HG03571 (cell line): ENCODE results near the gene HIP1.
"Not testable (repeated sequence)": the region's sequence is repeated elsewhere in the genome, so short reads cannot be mapped to it uniquely, and the experiment has no call there.

ENCODE experiments used
- ATAC-seq: cut with Tn5 transposase; IDR thresholded peaks from one replicate; pipeline ENCODE4 v1.9.1; 2021; ENCODE audit not compliant: unreplicated experiment

HIP1 gene

DNA sequence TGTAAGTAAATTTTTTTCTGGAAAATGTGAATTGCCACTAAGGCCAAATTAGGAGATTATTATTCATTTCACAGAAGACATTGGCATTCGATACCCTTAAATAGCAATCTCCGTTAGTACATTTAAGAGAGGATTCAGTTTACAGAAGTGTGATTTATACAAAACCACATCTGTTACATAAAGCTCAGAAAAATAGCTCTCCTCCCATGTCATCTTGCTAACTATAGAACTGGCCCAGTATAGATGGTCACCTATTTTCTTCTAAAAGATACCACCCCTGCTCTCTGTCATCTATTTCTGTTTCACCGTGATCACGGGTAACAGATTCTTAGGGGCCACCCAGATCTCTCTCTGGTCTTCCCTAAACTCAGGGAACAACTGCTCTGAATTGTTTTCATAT is 119.1 kb downstream of the HIP1 start:
- no peak for ATAC-seq

DNA sequence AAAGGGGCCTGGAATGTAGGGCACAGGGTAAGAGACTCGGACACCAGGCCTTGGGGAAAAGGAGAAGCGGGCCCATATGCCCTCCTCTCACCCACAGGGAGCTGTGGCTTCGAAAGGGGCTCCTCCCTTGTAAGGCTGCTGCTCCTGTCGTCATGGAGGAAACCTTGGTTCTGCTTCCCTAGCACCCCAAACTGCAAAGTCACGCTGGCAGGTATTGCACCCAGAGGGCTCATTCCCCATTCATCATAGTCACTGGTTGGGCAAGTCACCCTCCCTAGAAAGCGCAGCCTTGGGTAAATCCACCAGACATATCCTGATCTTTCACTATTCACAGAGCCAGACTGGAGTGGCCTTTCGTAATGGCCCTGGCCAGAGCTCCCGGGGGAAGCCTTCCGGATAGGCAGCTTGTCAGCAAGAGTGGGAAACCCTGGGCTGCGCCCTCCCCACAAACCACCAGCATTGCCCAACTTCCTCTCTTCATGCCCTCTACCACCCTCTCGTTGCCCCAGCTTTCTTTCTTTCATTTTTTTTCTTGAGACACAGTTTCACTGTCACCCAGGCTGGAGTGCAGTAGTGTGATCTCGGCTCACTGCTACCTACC is 121.0 kb downstream of the HIP1 start:
- no peak for ATAC-seq

DNA sequence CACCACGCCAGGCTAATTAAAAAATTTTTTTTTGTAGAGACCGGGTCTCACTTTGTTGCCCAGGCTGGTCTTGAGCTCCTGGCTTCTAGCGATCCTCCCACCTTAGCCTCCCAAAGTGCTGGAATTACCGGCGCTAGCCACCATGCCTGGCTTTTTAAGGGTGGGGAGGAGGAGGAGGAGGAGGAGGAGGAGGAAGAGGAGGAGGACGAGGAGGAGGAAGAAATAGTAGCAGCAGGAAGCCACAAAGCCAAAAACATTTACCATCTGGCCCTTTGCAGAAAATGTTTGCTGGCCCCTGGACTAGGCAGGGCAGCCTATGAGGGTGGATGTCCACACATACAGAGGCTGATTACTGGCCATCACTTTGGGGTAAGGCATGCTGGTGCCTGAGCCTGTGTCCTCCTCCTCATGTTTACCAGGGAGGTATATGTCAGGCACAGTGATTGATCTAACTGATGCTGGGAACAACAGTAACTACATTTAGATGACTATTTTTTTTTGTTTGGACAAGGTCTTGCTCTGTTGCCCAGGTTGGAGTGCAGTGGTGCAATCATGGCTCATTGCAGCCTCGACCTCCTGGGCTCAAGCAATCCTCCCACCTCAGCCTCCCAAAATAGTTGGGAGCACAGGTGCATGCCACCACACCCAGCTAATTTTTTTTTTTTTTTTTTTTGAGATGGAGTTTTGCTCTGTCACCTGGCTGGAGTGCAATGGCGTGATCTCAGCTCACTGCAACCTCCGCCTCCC is 122.1 kb downstream of the HIP1 start:
- no peak for ATAC-seq

DNA sequence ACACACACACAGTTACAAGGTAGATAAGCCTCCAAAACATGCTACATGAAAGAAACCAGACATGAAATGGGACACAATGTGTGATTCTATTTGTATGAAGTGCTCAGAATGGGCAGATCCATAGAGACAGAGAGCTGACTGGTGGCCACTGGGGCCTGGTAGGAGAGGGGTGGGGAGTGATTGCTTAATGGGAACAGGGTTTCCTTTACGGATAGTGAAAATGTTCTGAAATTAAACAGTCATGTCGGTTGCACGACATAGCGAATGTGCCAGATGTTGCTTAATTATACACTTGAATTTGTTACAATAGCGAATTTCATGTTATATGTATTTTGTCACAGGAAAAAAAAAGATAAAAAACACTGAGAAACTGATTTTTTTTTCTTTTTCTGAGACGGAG is 124.3 kb downstream of the HIP1 start:
- no peak for ATAC-seq

DNA sequence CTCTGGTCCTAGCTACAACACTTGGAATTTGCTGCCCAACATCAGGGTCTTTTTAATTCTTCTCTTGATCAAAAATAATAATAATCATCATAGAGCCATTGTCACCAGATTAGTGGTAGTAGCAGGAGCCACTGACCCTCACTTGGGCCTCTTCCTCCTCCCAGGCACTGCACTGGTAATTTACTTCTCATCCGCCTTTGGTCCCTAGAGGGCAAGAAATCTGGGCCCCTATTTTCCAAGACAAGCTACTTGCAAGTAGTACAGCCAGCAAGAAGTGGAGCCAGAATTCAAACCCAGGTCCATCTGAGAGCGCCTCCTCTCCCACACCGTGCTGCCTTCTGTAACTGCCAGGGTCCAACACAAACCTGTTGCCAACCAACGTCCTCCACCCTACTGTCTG is 125.4 kb downstream of the HIP1 start:
- no peak for ATAC-seq

DNA sequence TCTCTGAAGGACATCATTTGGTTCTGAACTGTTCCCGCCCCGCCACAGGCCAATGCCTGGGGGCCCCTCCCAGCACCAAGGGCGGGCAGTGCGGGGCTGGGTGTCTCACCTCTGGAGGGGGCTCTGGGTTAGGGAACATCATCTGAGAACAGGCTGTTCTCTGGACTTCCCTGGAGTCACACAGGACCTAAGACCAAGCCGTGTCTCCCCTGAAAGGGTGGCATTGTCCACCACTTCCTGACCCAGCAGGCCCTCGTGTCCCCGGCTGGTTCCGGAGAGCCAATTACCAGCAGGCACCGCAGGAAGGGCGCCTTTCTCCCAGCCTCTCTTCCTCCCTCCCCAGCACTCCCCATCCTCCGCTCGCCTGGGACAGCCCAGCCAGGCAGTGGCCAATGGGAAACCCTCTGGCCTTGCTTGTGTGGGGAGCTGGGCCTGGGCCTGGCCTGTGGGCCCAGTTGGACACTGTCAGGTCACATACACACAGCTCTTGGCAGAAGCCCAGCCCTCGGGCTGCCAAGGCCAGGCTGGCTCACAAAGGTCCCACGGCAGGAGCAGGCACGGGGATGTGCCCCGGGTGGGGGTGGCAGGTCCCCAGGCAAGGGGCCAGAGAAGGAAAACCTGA is 127.1 kb downstream of the HIP1 start:
- ATAC-seq, result no peak

DNA sequence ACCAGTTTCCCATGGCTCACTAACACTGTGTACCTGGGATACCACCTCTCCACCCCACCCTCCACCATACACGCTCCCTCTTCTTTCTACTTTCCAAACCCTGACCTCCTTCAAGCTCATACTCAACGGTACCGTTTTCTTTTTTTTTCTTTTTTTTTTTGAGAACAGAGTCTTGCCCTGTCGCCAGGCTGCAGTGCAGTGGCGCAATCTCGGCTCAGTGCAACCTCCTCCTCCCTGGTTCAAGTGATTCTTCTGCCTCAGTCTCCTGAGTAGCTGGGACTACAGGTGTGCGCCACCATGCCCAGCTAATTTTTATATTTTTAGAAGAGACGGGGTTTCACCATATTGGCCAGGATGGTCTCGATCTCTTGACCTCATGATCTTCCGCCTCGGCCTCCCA is 129.3 kb downstream of the HIP1 start:
- not testable (repeated sequence) for ATAC-seq

DNA sequence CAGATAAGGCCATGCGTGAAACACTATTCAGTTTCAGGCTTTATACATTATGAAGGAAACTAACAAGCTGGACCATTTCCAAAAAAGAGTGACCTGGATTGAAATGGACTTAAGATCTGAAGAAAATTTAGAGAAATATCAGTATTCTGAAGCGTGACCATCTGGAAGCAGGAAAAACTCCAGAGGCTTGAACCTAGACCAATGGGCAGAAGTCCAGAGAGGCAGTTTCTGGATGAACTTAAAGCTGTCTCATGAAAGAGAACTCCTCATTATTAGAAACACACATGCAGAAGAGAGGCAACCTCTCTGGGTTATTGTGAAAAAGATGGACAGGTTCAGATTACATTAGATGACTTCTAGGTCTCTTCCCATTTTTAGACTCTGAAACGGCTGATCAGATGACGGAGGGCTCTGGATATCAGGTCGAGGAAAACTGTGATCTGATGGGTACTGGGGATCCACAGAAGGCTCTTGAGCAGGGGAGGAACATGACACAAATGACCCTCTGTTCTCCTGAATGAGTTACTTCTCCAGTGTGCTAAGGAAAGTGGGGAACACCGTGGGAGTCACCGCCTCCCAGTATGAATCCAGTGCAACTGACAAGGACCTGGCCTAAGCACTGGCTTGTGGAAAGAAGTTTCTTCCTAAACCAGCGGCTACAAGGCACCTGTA is 130.2 kb downstream of the HIP1 start:
- no peak for ATAC-seq

DNA sequence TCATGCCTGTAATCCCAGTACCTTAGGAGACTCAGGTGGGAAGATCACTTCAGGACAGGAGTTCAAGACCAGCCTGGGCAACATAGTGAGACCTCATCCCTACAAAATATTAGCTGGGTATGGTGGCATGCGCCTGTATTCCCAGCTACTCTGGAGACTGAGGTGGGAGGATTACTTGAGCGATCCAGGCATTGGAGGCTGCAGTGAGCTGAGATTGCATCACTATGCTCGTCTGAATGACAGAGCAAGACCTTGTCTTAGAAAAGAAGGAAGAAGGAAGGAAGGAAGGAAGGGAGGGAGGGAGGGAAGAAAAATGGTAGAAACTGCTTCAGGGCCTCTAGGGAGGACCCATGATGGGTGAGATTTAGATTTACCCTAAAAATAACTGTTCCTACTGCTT is 134.3 kb downstream of the HIP1 start:
- ATAC-seq, result no peak

DNA sequence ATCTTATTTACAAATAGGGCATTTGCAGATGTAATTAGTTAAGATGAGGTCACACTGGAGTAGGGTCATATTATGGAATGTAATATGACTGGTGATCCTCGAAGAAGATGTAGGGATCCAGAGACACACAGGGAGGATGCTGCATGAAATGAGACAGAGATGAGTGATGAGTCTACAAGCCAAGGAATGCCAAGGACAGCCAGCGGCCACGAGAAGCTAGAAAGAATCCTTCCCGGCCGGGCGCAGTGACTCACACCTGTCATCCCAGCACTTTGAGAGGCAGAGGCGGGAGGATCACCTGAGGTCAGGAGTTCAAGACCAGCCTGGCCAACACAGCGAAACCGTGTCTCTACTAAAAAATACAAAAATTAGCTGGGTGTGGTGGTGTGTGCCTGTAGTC is 135.9 kb downstream of the HIP1 start:
- not testable (repeated sequence) for ATAC-seq

DNA sequence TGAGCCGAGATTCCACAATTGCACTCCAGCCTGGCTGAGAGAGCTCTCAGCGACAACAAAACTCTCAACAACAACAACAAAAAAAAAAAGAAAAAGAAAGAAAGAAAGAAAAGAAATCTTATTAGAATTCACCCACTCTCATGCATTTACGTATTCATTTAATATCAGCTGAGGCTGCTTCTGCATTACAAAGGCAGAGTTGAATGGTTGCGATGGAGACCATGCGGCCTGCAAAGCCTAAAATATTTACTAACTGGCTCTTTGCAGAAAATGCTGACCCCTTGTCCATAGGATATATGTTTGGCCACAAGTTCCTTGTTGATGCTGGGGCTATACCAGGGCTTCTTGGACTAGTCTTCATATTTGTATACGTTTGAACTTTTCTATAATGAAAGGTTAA is 137.2 kb downstream of the HIP1 start:
- no peak for ATAC-seq

DNA sequence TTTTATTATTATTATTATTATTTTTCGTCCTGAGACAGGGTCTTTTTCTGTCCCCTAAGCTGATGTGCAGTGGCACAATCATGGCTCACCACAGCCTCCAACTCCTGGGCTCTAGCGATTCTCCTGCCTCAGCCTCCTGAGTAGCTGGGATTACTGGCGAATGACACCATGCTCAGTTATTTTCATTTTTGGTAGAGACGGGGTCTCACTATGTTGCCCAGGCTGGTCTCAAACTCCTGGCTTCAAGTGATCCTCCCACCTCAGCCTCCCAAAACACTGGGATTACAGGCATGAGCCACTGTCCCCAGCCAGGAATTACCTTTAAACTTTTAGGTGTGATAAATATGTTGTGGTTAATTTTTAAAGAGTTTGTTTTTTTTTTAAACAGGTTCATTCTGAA is 138.0 kb downstream of the HIP1 start:
- ATAC-seq, result not testable (repeated sequence)

DNA sequence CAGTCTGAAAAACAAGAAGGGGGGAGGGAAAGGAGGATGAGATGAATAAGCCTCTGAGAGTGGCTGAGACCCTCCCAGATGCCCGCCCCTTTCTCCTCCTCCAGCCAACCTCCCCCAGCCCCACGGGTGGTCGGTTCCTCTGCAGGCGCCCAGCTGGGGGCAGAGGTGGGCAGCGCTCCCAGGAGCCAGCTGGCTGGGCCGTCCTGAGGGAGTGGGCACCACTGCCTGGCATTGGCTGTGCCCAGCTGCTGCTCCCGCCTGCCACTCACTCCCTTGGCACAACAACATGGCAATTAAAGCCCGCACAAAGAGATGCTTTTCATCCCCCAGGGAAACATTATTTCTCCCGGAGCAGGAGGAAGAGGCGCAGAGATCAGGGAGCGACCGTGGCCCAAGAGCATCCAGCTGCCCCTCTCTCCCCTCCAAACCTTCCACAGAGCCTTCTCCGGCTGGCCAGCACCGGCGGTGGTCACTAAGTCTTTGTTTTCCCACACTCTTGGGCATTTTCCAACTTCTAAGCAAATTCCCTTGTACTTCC is 139.4 kb downstream of the HIP1 start:
- ATAC-seq, result no peak

DNA sequence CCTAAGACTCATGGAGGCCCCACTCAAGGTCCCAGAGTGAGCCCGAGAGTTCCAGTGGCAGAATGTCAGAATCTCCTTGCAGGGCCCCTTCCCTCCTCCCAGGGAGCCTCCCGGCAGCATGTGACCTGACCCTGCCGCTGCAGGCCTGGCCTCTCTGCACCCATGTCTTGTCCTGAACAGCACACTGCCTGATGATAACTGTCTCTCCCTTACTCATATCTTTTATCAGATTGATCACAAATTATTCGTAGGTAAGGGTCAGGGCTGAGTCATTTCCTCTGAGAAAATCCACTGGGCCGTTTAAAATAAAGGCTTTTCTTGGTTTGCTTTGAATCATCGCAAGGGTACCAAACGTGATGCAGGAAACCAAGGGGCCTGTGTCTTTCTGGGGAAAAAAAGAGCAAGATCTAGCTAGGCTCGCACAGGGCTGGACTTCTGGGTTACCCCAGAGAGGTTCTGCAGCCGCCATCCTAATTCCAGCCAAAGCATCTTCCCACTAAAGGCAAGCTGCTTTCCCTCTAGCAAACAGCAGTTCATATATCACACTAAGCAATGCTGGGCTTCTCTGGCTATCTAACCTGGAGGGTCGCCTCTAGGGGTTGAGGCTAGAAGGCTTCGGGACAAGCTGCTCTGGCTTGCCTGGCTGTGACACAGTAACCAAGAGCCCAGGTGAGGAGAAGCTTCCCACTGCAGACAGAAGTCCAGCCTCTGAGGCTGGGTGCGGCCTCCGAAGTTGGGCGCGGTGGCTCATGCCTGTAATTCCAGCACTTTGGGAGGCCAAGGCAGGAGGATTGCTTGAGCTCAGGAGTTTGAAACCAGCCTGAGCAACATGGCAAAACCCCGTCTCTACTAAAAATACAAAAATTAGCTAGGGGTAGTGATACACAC is 141.8 kb downstream of the HIP1 start:
- no peak for ATAC-seq

DNA sequence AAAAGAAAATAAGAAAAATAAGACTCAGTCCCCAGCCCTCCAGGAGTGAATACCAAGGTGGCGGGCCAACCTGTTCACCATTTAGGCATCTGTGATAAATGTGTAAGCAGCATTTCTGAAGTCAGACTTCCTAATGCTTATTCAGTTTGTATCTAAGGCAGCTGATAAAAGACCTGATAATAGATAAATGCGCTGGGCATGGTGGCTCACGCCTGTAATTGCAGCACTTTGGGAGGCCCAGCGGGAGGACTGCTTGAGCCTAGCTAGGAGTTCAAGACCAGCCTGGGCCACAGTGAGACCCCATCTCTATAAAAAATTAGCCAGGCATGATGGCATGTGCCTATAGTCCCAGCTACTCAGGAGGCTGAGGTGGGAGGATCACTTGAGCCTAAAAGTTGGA is 143.0 kb downstream of the HIP1 start:
- no peak for ATAC-seq

DNA sequence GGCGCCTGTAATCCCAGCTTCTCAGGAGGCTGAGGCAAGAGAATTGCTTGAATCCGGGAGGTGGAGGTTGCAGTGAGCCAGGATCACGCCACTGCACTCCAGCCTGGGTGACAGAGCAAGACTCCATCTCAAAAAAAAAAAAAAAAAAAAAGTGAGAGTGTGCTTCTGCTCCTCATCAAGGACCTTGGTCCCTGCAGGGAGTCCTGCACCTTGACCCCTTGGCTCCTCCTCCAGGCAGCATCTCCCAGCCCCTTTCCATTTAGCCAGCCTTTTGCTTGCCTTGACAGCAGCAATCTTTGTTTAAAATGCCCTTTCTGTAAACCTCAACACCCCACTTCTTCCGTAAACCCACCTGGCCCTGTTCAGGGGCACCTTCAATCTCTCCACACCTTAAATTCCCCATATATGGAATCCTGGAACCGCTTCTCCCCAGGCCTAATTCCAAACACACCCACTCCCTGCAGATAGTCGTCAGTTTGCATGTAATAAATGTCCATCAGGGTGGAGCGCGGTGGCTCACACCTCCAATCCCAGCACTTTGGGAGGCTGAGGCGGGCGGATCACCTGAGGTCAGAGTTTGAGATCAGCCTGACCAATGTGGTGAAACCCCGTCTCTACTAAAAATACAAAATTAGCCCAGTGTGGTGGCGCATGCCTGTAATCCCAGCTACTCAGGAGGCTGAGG is 145.1 kb downstream of the HIP1 start:
- ATAC-seq, result not testable (repeated sequence)

DNA sequence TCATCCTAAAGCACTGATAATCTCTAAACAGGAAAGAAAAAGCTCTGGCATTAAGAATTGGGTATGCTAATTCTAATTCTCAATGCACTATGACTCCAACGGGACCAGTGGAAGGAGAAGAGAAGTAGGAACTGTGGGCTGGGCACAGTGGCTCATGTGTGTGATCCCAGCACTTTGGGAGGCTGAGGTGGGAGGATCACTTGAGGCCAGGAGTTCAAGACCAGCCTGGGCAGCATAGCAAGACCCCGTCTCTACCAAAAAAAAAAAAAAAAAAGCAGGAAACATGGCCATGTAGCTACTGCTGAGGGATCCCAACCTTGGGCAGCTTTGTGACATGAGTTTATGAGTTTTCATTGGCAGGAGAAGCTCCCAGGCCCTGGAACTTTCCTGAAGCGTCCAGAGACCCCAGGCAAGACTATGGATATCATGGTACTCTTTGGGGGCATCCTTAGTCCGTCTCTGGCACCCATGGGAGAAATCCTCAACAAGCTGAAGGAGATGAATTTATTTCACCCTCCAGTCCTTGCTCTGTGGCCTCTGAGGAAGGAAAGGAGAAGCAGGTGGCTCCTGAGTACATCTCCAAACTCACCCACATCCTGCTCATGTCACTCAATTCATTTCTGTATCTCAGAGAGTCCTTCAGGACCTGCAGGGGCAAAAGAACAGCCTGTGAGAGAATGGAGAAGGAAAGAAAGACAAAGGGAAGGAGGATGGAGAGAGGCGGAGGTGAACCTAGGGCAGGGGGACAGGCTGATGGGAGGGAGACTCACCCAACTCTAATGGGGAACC is 147.1 kb downstream of the HIP1 start:
- no peak for ATAC-seq

DNA sequence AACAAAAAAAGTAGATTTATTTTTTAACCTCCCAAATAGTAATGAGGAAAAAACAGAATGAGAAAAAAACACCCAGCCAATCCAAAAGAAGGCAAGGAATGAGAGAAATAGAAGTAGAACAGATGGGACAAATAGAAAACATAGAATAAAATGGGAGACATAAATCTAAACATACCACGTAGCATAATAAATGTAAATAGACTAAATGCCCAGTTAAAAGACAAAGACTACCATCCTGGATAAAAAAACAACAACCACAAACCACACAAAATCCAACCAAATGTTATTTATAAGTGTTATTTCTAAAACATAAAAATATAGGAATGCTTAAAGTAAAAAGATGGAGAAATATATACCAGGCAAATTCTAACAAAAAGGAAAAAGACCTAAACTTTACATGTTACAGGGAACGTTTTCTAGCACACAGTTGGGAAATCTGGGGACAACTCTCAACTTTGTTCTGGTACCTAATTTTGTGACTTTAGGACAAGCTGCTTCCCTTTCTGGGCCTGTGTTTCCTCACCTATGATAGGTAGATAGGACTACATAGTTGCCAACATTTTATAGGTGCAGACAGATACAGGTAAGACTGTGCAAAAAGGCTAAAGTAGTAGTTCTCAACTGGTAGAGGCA is 148.3 kb downstream of the HIP1 start:
- no peak for ATAC-seq

DNA sequence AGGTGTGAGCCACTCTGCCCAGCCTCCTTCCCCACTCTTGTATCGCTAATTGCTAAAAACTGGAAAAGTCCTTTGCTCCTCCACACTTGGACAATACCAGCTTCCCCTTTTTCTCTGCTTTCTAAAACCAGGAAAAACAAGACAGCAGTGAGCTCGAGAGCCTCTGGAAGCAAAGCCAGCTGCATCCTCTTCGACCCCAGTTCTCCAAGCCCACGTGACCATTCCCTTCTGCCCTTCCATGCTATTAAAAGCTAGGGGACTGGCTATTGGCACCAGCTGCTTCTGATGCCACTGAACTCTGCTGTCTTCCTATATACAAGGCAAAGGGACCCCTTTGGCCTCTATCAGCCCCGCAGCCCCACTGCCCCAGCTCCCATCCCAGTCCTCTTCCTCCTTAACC is 154.4 kb downstream of the HIP1 start:
- no peak for ATAC-seq
